GM19438 (cell line): ENCODE data around the gene MAST4.
"Not testable (repeated sequence)": the region's sequence is repeated elsewhere in the genome, so short reads cannot be mapped to it uniquely, and the experiment has no call there.

Experiments
- ATAC-seq: cut with Tn5 transposase; IDR thresholded peaks from one replicate; pipeline ENCODE4 v1.9.1; 2021; ENCODE audit warnings: low read depth; ENCODE audit not compliant: unreplicated experiment

Gene MAST4

GRCh38 chr5:66741394-66741793, 145.2 kb downstream of the MAST4 start:
- no peak for ATAC-seq

GRCh38 chr5:66742083-66742895, 146.1 kb downstream of the MAST4 start:
- no peak for ATAC-seq

GRCh38 chr5:66742896-66743247, 146.7 kb downstream of the MAST4 start:
- ATAC-seq, result no peak

- no peak for ATAC-seq
These were observed 147.2 kb downstream of the MAST4 start for GRCh38 chr5:66743344-66743743.

GRCh38 chr5:66744040-66744439, 147.8 kb downstream of the MAST4 start:
- no peak for ATAC-seq

GRCh38 chr5:66745297-66745696, 149.1 kb downstream of the MAST4 start:
- no peak for ATAC-seq

- ATAC-seq, result no peak
These were observed 151.4 kb downstream of the MAST4 start for GRCh38 chr5:66747607-66748006.

- not testable (repeated sequence) for ATAC-seq
These were observed 156.5 kb downstream of the MAST4 start for GRCh38 chr5:66752668-66753067.

GRCh38 chr5:66757219-66757833, 161.1 kb downstream of the MAST4 start:
- no peak for ATAC-seq

- no peak for ATAC-seq
These were observed 161.7 kb downstream of the MAST4 start for GRCh38 chr5:66757834-66758371.

- no peak for ATAC-seq
These were observed 173.0 kb downstream of the MAST4 start for GRCh38 chr5:66769030-66769733.

GRCh38 chr5:66769839-66770617, 173.8 kb downstream of the MAST4 start:
- ATAC-seq, result no peak

- ATAC-seq, result no peak
These were observed 181.7 kb downstream of the MAST4 start for GRCh38 chr5:66777868-66778267.

- no peak for ATAC-seq
These were observed 183.3 kb downstream of the MAST4 start for GRCh38 chr5:66779528-66779927.

GRCh38 chr5:66788556-66788955, 192.4 kb downstream of the MAST4 start:
- no peak for ATAC-seq

GRCh38 chr5:66789434-66789833, 193.2 kb downstream of the MAST4 start:
- ATAC-seq, result no peak

- ATAC-seq, result no peak
These were observed 196.9 kb downstream of the MAST4 start for GRCh38 chr5:66793049-66793448.

GRCh38 chr5:66795682-66796081, 199.5 kb downstream of the MAST4 start:
- no peak for ATAC-seq

GRCh38 chr5:66796305-66797292, 200.4 kb downstream of the MAST4 start:
- no peak for ATAC-seq
